ENCODE measurements around the gene SPAG16.
"Not testable (repeated sequence)": the region's sequence is repeated elsewhere in the genome, so short reads cannot be mapped to it uniquely, and the experiment has no call there.

SPAG16 gene

DNA sequence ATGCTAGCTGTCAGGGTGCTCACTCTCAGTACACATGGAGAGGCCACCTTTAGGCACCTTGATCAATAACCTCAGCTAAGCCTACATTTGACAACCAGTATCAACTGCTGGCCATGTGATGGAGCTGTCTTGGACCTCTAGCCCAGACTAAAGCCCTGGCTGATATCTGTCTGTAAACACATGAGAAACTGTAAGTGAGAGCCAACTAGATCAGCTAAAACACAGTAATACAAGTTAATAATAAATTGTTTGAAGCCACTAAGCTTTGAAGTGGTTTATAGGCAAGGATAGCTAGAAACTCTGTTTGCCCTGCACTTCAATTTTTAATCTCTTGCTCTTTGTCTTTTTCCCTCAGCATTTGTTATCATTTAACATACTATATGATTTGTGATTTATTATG, 407.1 kb downstream of the SPAG16 start:
- Mint-ChIP-seq H3K27ac (no peak overlapping the region), H3K4me3 (no peak overlapping the region), H3K36me3 (ENCODE audit: low read depth) (no peaks in the 10 kb centered on the region), H3K27me3 (ENCODE audit: low read depth) (no peaks in the 10 kb centered on the region), H3K9me3 (no peaks in the 10 kb centered on the region), H3K4me1 (no peaks in the 10 kb centered on the region)
- TF ChIP-seq, protein P1, sequence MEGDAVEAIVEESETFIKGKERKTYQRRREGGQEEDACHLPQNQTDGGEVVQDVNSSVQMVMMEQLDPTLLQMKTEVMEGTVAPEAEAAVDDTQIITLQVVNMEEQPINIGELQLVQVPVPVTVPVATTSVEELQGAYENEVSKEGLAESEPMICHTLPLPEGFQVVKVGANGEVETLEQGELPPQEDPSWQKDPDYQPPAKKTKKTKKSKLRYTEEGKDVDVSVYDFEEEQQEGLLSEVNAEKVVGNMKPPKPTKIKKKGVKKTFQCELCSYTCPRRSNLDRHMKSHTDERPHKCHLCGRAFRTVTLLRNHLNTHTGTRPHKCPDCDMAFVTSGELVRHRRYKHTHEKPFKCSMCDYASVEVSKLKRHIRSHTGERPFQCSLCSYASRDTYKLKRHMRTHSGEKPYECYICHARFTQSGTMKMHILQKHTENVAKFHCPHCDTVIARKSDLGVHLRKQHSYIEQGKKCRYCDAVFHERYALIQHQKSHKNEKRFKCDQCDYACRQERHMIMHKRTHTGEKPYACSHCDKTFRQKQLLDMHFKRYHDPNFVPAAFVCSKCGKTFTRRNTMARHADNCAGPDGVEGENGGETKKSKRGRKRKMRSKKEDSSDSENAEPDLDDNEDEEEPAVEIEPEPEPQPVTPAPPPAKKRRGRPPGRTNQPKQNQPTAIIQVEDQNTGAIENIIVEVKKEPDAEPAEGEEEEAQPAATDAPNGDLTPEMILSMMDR (IDR thresholded peaks at IDR 0.05; ENCODE audit: unreplicated experiment in 3 of 3): no peak

DNA sequence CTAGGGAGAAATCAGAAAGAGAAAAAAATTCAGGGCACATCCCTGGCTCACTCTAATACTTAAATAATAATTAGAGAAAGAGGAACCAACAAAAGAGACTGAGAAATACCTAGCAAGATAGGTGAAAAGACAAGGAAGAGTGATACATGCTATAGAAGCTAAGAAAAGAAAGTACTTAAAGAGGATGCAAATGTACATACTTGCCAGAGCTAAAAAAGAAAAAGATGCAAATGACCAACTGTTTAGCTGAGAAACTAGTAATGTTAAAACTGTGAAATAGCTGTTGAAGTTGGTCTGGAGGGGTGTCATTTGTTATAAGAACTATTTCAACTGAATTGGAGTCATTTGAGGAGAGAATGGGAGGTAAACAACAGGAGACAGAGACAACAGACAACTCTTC, 412.2 kb downstream of the SPAG16 start:
- Mint-ChIP-seq H3K27ac (no peak overlapping the region), H3K36me3 (ENCODE audit: low read depth) (no peaks in the 10 kb centered on the region), H3K4me1 (no peaks in the 10 kb centered on the region), H3K4me3 (no peak overlapping the region), H3K9me3 (no peaks in the 10 kb centered on the region), H3K27me3 (ENCODE audit: low read depth) (no peaks in the 10 kb centered on the region)
- TF ChIP-seq, protein P1 (IDR thresholded peaks at IDR 0.05; ENCODE audit: unreplicated experiment in 3 of 3): no peak

DNA sequence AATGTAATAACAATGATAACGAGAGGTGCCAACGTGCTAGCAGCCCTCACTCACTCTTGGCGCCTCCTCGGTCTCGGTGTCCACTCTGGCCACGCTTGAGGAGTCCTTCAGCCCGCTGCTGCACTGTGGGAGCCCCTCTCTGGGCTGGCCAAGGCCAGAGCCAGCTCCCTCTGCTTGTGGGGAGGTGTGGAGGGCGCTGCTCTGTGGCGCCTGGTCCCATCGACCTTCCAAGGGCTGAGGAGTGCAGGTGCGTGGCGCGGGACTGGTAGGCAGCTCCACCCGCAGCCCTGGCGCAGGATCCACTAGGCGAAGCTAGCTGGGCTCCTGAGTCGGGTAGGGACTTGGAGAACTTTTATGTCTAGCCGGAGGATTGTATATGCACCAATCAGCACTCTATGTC, 417.1 kb downstream of the SPAG16 start:
- H3K27me3 Mint-ChIP-seq (ENCODE audit: low read depth); H3K9me3 Mint-ChIP-seq; H3K4me1 Mint-ChIP-seq; H3K27ac Mint-ChIP-seq; H3K4me3 Mint-ChIP-seq; H3K36me3 Mint-ChIP-seq (ENCODE audit: low read depth): not testable (repeated sequence)

DNA sequence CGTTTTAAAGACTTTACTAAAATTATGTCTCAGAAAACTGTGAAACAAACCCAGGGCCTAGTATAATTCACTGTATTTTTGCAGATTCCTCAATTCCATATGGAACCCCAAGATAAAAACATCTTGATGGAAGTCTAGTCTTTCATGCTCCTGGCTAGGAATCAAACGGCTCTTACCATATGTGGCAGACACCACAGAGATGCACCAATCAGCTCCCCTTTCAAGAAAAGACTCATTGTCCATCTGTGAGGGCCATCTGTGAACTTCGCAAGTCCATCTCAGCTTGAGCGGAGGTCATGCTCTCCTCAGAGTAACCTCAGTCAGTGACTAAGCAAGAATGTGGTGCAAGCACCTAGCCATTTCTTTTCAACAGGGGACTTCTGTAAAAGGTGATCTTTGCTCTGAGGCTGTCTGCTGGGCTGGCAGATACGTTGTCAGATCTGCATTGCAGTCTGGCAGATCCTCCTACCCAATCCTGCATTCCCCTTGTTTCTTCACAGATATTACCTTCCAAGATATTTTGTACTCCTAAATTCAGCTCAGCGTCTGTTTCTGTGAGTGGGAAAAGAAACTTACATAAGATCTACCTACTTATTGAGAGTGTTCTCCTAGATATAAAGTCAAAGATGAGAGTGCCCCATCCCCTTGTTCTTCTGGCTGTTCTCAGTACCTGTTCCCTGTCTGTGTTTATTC, 419.3 kb downstream of the SPAG16 start:
- TF ChIP-seq, protein P1 (IDR thresholded peaks at IDR 0.05; ENCODE audit: unreplicated experiment in 3 of 3): no peak
- H3K27ac Mint-ChIP-seq: no peak overlapping the region

DNA sequence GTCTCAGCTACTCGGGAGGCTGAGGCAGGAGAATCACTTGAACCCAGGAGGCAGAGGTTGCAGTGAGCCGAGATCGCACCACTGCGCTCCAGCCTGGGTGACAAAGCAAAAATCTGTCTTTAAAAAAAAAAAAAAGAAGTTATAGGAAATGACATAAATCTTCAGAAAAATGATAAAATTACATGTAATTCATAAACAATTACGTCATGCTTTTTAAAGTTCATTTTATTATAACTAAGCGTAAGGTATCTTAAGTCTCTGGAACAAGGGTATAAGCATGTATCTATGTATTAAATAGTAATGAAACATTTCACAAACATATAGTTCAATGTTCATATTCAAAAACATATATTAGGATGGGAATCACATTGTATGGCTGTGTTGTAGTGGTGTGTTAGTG, 425.9 kb downstream of the SPAG16 start:
- Mint-ChIP-seq H3K4me1 (no peaks in the 10 kb centered on the region), H3K36me3 (ENCODE audit: low read depth) (no peaks in the 10 kb centered on the region), H3K4me3 (no peak overlapping the region), H3K27me3 (ENCODE audit: low read depth) (no peaks in the 10 kb centered on the region), H3K27ac (no peak overlapping the region), H3K9me3 (no peaks in the 10 kb centered on the region)
- TF ChIP-seq, protein P1 (IDR thresholded peaks at IDR 0.05; ENCODE audit: unreplicated experiment in 3 of 3): no peak

More for the DNA sequence above, 419.3 kb downstream of the SPAG16 start:
- Mint-ChIP-seq H3K9me3 (no peaks in the 10 kb centered on the region), H3K27me3 (ENCODE audit: low read depth) (no peaks in the 10 kb centered on the region), H3K36me3 (ENCODE audit: low read depth) (no peaks in the 10 kb centered on the region), H3K4me1 (no peaks in the 10 kb centered on the region), H3K4me3 (no peak overlapping the region)

DNA sequence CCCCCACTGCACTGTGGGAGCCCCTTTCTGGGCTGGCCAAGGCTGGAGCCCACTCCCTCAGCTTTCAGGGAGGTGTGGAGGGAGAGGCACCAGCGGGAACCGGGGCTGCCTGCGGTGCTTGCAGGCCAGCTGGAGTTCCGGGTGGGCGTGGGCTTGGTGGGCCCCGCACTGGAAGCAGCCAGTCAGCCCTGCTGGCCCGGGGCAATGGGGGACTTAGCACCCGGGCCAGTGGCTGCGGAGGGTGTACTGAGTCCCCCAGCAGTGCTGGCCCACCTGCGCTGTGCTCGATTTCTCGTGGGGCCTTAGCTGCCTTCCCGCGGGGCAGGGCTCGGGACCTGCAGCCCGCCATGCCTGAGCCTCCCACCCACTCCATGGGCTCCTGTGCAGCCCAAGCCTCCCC, 434.1 kb downstream of the SPAG16 start:
- not testable (repeated sequence) for H3K27me3 Mint-ChIP-seq (ENCODE audit: low read depth); H3K9me3 Mint-ChIP-seq; H3K36me3 Mint-ChIP-seq (ENCODE audit: low read depth); H3K27ac Mint-ChIP-seq; H3K4me1 Mint-ChIP-seq; H3K4me3 Mint-ChIP-seq

DNA sequence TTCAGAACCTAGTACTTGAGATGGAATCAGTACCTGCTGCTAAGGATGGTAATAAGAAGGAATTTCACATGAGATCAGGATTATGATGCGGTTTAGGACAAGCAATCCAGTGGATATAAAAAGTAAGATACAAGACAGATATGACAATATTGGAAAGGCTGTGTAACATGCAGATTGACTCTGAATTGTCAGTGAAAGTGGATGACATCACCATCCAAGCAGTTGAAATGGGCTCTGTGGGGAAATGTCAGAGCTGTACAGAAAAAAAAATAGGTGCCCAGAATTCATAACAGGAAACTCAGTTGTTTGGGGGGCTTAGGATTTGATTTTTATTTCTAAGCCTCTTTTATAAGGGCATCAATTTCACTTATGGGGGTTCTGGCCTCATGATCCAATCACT, 438.3 kb downstream of the SPAG16 start:
- Mint-ChIP-seq H3K27ac (no peak overlapping the region), H3K9me3 (no peaks in the 10 kb centered on the region), H3K36me3 (ENCODE audit: low read depth) (no peaks in the 10 kb centered on the region), H3K4me1 (no peaks in the 10 kb centered on the region), H3K4me3 (no peak overlapping the region), H3K27me3 (ENCODE audit: low read depth) (no peaks in the 10 kb centered on the region)
- TF ChIP-seq, protein P1 (IDR thresholded peaks at IDR 0.05; ENCODE audit: unreplicated experiment in 3 of 3): no peak
